Naive thymus-derived CD8-positive, alpha-beta T cell (primary cell): ENCODE results near the gene GSC2. TPM values are rescaled to one million over a fixed set of nuclear protein-coding genes. Genes with fewer than 3 reads are reported as not detected.

Experiments used
- ATAC-seq, 2 donors: fragments of 150-1000 bp; cut with Tn5 transposase in 1 of 2; sonication (Bioruptor Pico), chemical (Tn5 transposase) in 1 of 2; 1 replicate in 1 of 2; 2 replicates in 1 of 2; pipeline ENCODE4 v1.10.0; 2021; ENCODE audit warnings: mild to moderate bottlenecking in 2 of 2, moderate library complexity in 2 of 2
- POLR2A ChIA-PET: fragments of 350-600 bp; sonication (Branson Sonifier 250); formaldehyde crosslinking; loops from one replicate; lab custom pipeline; 2021; ENCODE audit warnings: antibody characterized with exemption; lab: Charles Lee
- DNase-seq, 10 donors: peaks; one replicate each; pipeline versions ENCODE4 v3.0.0 to v3.0.0-alpha.2; 2020 to 2022
- H3K27ac Mint-ChIP-seq, 10 donors: one replicate each; pipeline ENCODE4 v1.8.0; 2020 to 2022; ENCODE audit warnings: mild to moderate bottlenecking in 10 of 10, mixed read lengths in 10 of 10, moderate library complexity in 4 of 10, inconsistent platforms in 1 of 10
- H3K27me3 Mint-ChIP-seq, 5 donors: one replicate each; pipeline ENCODE4 v1.8.0; 2021 to 2022; ENCODE audit warnings: mixed read lengths in 5 of 5
- H3K36me3 Mint-ChIP-seq, 3 donors: one replicate each; pipeline ENCODE4 v1.8.0; 2020 to 2022; ENCODE audit warnings: mixed read lengths in 3 of 3, mild to moderate bottlenecking in 2 of 3, inconsistent platforms in 1 of 3
- H3K4me1 Mint-ChIP-seq, 4 donors: one replicate each; pipeline ENCODE4 v1.8.0; 2021 to 2022; ENCODE audit warnings: mixed read lengths in 4 of 4
- H3K4me3 Mint-ChIP-seq, 10 donors: one replicate each; pipeline ENCODE4 v1.8.0; 2020 to 2022; ENCODE audit warnings: mild to moderate bottlenecking in 10 of 10, mixed read lengths in 10 of 10, moderate library complexity in 6 of 10, inconsistent platforms in 1 of 10
- H3K9me3 Mint-ChIP-seq, 9 donors: one replicate each; pipeline ENCODE4 v1.8.0; 2020 to 2022; ENCODE audit warnings: mixed read lengths in 9 of 9, mild to moderate bottlenecking in 3 of 9, inconsistent platforms in 1 of 9, moderate library complexity in 1 of 9
- polyA plus RNA-seq, 3 donors: library from polyadenylated mRNA; unstranded; fragments of 300-500 nt; fragmentation: Illumina TruSeq; gene quantifications; one replicate each; pipeline ENCODE4 v1.2.3, GENCODE V29; 2021
- total RNA-seq, 8 experiments: library from RNA in 2 of 8; stranded (reverse) in 2 of 8; gene quantifications; one replicate each; pipeline ENCODE4 v1.2.3 and lab custom pipeline; 2021 to 2026

GSC2 gene
- total and polyA plus RNA-seq, 5 experiments from 2014 or later, result not detected

DNA sequence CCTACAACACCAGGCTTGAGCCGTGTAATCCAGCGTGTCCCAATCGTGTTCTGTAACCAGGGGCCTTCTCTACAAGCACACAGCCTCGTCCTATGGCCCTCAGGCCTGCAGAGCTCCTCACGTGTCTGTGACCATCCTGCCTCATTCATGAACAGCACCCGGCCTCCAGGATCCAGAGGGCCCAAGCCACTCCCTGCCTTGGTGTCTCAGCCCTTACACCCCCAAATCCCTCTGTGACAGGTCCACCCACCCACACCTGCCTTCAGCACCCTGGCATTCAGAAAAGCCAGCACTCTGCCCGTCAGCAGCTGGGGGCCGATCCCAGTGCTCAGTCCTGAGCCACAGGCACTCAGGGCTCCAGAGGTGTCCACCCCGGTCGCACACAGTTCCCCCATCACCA, 13.2 kb downstream of the GSC2 start:
- Mint-ChIP-seq H3K4me1 (peaks cover 0 to 13% (median 7%) of the 10 kb centered on the region in 4 donors), H3K9me3 (no peaks in the 10 kb centered on the region), H3K27ac (peak overlapping the region in 4 of 10 donors; percentile 37 to 82 (median 55)), H3K4me3 (no peak overlapping the region), H3K36me3 (peaks cover 0 to 75% (median 8%) of the 10 kb centered on the region in 3 donors), H3K27me3 (no peaks in the 10 kb centered on the region)
- POLR2A ChIA-PET, result no interaction called here
- ATAC-seq (no peak), DNase-seq (no peak)

- H3K27ac Mint-ChIP-seq, result peak overlapping the region in 1 of 10 donors; percentile 84
- no peak overlapping the region for H3K4me3 Mint-ChIP-seq
- H3K27me3 Mint-ChIP-seq, result no peaks in the 10 kb centered on the region
- H3K9me3 Mint-ChIP-seq, result no peaks in the 10 kb centered on the region
- POLR2A ChIA-PET, result no interaction called here
- H3K4me1 Mint-ChIP-seq, result peaks cover 0 to 4% (median 3%) of the 10 kb centered on the region in 4 donors
- peaks cover 0 to 61% (median 4%) of the 10 kb centered on the region in 3 donors for H3K36me3 Mint-ChIP-seq
- ATAC-seq (no peak), DNase-seq (no peak)
Observed at GRCh38 chr22:19134874-19135273, 15.2 kb downstream of the GSC2 start.

GRCh38 chr22:19134176-19134831, 15.8 kb downstream of the GSC2 start:
- Mint-ChIP-seq H3K27ac (peak overlapping the region in 1 of 10 donors; percentile 40), H3K36me3 (peaks cover 0 to 56% (median 4%) of the 10 kb centered on the region in 3 donors), H3K4me3 (no peak overlapping the region), H3K4me1 (peaks cover 0 to 8% (median 3%) of the 10 kb centered on the region in 4 donors), H3K27me3 (no peaks in the 10 kb centered on the region), H3K9me3 (no peaks in the 10 kb centered on the region)
- POLR2A ChIA-PET, result interaction anchor here (0.7 kb wide), 1 partner anchor 9 kb away, joined by 3 read pairs; no protein-coding TSS in a partner anchor
- DNase-seq (no peak), ATAC-seq (no peak)

- ATAC-seq, result no peak
- peaks cover 0 to 51% (median 4%) of the 10 kb centered on the region in 3 donors for H3K36me3 Mint-ChIP-seq
- no peaks in the 10 kb centered on the region for H3K27me3 Mint-ChIP-seq
- peaks cover 0 to 9% (median 3%) of the 10 kb centered on the region in 4 donors for H3K4me1 Mint-ChIP-seq
- POLR2A ChIA-PET, result interaction anchor here (0.5 to 1.1 kb wide), 2 partner anchors 12 to 249 kb away, joined by 3 to 4 read pairs; partner anchors contain the start of gene DGCR2
- H3K4me3 Mint-ChIP-seq, result no peak overlapping the region
- H3K9me3 Mint-ChIP-seq, result no peaks in the 10 kb centered on the region
- no peak for DNase-seq
- peak overlapping the region in 1 of 10 donors; percentile 5 for H3K27ac Mint-ChIP-seq
Observed at GRCh38 chr22:19133561-19133960, 16.5 kb downstream of the GSC2 start.

GRCh38 chr22:19132693-19133400, 17.2 kb downstream of the GSC2 start:
- DNase-seq (no peak), ATAC-seq (peak; percentile 19 to 23)
- peaks cover 0 to 9% (median 3%) of the 10 kb centered on the region in 4 donors for H3K4me1 Mint-ChIP-seq
- peak overlapping the region in 2 of 10 donors; percentile 60 to 73 for H3K27ac Mint-ChIP-seq
- H3K4me3 Mint-ChIP-seq, result no peak overlapping the region
- H3K9me3 Mint-ChIP-seq, result no peaks in the 10 kb centered on the region
- POLR2A ChIA-PET, result interaction anchor here (0.5 to 1.1 kb wide), 2 partner anchors 11 to 1914 kb away, joined by 3 to 4 read pairs; partner anchors contain the start of genes ADA2 and DGCR2
- H3K36me3 Mint-ChIP-seq, result peaks cover 0 to 50% (median 4%) of the 10 kb centered on the region in 3 donors
- H3K27me3 Mint-ChIP-seq, result no peaks in the 10 kb centered on the region

GRCh38 chr22:19132153-19132552, 17.9 kb downstream of the GSC2 start:
- Mint-ChIP-seq H3K36me3 (peaks cover 0 to 47% (median 3%) of the 10 kb centered on the region in 3 donors), H3K9me3 (no peaks in the 10 kb centered on the region), H3K27me3 (no peaks in the 10 kb centered on the region), H3K4me1 (peaks cover 0 to 11% (median 2%) of the 10 kb centered on the region in 4 donors), H3K4me3 (no peak overlapping the region), H3K27ac (peak overlapping the region in 1 of 10 donors; percentile 43)
- DNase-seq (no peak), ATAC-seq (no peak)
- POLR2A ChIA-PET, result no interaction called here

DNA sequence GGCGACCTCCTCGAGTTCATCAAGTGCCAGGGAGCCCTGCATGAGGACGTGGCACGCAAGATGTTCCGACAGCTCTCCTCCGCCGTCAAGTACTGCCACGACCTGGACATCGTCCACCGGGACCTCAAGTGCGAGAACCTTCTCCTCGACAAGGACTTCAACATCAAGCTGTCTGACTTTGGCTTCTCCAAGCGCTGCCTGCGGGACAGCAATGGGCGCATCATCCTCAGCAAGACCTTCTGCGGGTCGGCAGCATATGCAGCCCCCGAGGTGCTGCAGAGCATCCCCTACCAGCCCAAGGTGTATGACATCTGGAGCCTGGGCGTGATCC, 18.4 kb downstream of the GSC2 start:
- Mint-ChIP-seq H3K27me3 (no peaks in the 10 kb centered on the region), H3K36me3 (peaks cover 0 to 42% (median 3%) of the 10 kb centered on the region in 3 donors), H3K4me1 (peaks cover 0 to 11% (median 2%) of the 10 kb centered on the region in 4 donors), H3K4me3 (no peak overlapping the region), H3K27ac (no peak overlapping the region), H3K9me3 (no peaks in the 10 kb centered on the region)
- ATAC-seq, result no peak
- no peak for DNase-seq
- POLR2A ChIA-PET, result no interaction called here

DNA sequence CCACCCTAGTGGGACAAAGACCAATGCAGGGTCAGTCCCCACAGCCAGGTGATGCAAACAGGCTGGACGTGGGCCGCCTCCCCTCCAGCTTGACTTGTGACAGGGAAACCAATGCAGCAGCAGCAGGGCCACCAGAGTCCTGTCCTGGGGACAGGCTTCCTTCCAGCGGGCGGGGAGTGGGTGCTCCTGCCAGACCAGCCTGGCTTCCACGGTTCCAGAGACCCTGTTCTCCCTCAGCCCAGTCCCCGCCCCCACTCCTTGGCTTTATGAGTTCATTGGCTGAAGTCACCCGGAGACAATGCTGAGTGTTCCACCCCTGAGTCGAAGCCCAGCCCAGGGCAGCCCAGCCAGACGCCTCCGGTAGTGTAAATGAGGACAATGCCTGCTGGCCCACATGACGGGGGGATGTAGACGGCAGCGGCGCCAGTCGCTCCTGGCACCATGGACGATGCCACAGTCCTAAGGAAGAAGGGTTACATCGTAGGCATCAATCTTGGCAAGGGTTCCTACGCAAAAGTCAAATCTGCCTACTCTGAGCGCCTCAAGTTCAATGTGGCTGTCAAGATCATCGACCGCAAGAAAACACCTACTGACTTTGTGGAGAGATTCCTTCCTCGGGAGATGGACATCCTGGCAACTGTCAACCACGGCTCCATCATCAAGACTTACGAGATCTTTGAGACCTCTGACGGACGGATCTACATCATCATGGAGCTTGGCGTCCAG, 19.0 kb downstream of the GSC2 start, which contains the start of gene TSSK2:
Gene TSSK2 (plus strand): TSS at position 350 of the 726 bp plus-strand sequence. CDS start 92 bp downstream, at position 442.
- Mint-ChIP-seq H3K27ac (peak within 1 kb of the TSS in 2 of 10 donors; percentile 43 to 50), H3K9me3 (no peaks in the 10 kb centered on the region), H3K4me1 (peaks cover 0 to 11% (median 2%) of the 10 kb centered on the region in 4 donors), H3K36me3 (peaks cover 0 to 37% (median 3%) of the 10 kb centered on the region in 3 donors), H3K27me3 (no peaks in the 10 kb centered on the region), H3K4me3 (no peak within 1 kb of the TSS)
- POLR2A ChIA-PET, result no interaction called here
- no peak for ATAC-seq
- no peak for DNase-seq

DNA sequence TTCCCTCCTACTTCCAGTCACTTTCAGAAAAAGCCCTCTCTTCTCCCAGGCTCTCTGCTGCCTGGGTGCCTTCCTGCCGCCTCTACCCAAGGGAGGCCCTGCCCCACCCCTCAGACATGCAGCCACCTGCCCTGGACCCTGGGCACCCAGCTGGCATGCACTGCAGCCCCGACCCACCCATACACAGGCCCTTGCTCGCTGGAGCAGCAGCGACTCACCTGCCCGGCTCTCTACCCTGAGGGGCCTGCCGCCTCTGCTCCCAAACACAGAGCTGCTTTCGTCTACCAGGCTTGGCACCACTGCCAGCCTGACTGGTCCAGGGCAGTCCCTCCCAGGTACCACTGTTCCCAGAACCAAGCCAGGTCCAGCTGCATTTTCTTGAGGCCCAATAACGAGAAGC, 20.2 kb downstream of the GSC2 start:
- H3K4me3 Mint-ChIP-seq, result no peak overlapping the region
- ATAC-seq, result no peak
- H3K9me3 Mint-ChIP-seq, result no peaks in the 10 kb centered on the region
- H3K36me3 Mint-ChIP-seq, result peaks cover 0 to 28% (median 0%) of the 10 kb centered on the region in 3 donors
- no peak for DNase-seq
- no peaks in the 10 kb centered on the region for H3K27me3 Mint-ChIP-seq
- H3K4me1 Mint-ChIP-seq, result peaks cover 0 to 7% (median 0%) of the 10 kb centered on the region in 4 donors
- H3K27ac Mint-ChIP-seq, result peak overlapping the region in 4 of 10 donors; percentile 21 to 61 (median 40)
- POLR2A ChIA-PET, result interaction anchor here (0.7 kb wide), 1 partner anchor 14 kb away, joined by 3 read pairs; no protein-coding TSS in a partner anchor

- no peak for ATAC-seq
- H3K4me1 Mint-ChIP-seq, result peaks cover 0 to 7% (median 0%) of the 10 kb centered on the region in 4 donors
- peaks cover 0 to 21% (median 0%) of the 10 kb centered on the region in 3 donors for H3K36me3 Mint-ChIP-seq
- H3K27me3 Mint-ChIP-seq, result no peaks in the 10 kb centered on the region
- H3K4me3 Mint-ChIP-seq, result no peak overlapping the region
- DNase-seq, result no peak
- H3K9me3 Mint-ChIP-seq, result no peaks in the 10 kb centered on the region
- H3K27ac Mint-ChIP-seq, result peak overlapping the region in 4 of 10 donors; percentile 4 to 61 (median 17)
- POLR2A ChIA-PET, result no interaction called here
Observed at GRCh38 chr22:19128946-19129727, 21.0 kb downstream of the GSC2 start.

- H3K27me3 Mint-ChIP-seq, result no peaks in the 10 kb centered on the region
- peaks cover 2 to 10% (median 5%) of the 10 kb centered on the region in 4 donors for H3K4me1 Mint-ChIP-seq
- no peak for ATAC-seq
- peaks cover 0 to 10% (median 0%) of the 10 kb centered on the region in 3 donors for H3K36me3 Mint-ChIP-seq
- POLR2A ChIA-PET, result interaction anchor here (0.6 kb wide), 1 partner anchor 30 kb away, joined by 5 read pairs; no protein-coding TSS in a partner anchor
- H3K4me3 Mint-ChIP-seq, result no peak overlapping the region
- DNase-seq, result no peak
- H3K9me3 Mint-ChIP-seq, result no peaks in the 10 kb centered on the region
- H3K27ac Mint-ChIP-seq, result peak overlapping the region in 1 of 10 donors; percentile 2
Observed at GRCh38 chr22:19128009-19128401, 22.1 kb downstream of the GSC2 start.
